ENCODE data around the gene NALCN. TPM values are rescaled to one million over a fixed set of nuclear protein-coding genes. Genes with fewer than 3 reads are reported as not detected.
A peak's percentile ranks its signal among the peaks of the same experiment; 100 is the strongest.

NALCN gene
- total RNA-seq, 2 donors from 2014 or later, result 26.9 to 28.6 TPM

DNA sequence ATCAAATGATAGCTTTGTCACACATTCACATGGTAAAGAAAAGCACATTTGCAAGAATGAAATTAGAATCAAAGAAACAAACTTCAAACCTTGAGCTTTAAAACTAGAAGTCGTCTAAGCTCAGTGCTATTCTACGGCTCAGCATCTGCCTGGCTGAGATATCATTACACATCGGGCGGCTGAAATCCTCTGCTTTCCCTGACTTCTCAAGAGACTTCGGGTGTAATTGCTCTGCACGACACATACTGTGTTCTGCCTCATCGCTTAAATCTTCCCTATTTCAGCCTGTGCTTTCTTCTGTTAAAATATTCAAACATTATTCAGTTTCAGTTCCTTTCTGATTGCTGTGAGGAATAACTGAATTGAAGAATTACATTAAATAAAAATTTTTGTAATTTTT, 265.3 kb downstream of the NALCN start:
- H3K36me3 ChIP-seq, result no peaks in the 10 kb centered on the region
- no peaks in the 10 kb centered on the region for H3K27me3 ChIP-seq (replicated peaks; ENCODE audit: insufficient read depth)

DNA sequence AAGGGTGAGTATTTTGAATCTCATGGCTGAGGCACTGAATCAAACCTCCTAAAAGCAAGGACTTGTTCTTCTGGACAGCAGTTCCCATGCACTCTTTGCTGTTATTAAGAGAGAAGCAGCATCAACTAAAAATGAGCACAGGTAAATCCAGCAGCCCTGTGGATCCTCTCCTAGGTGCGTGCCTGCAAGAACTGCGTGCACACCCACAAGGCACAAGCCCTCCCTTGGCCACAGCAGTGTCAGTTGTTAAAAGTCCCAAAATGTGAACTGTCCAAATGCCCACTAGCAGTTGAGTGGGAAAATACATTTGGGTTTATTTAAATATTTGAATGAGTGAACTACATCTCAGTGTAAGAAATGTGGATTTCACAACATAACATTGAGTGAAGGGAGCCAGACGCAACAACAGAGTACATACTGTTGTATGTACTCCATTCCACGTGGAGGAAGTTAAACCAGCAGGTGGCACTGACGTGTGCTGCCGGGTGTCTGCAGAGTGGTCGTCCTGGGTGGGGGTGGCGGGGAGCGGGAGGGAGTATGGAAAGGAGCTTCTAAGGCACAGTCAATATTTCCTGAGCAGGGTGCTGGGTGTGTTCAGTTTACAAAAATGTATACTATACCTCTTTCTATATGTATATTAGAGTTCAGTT, 266.4 kb downstream of the NALCN start:
- H3K36me3 ChIP-seq, result no peaks in the 10 kb centered on the region
- H3K27me3 ChIP-seq (replicated peaks; ENCODE audit: insufficient read depth), result no peaks in the 10 kb centered on the region
- DNase-seq (ENCODE audit: low spot score), result no peak
- TF ChIP-seq, protein P1, sequence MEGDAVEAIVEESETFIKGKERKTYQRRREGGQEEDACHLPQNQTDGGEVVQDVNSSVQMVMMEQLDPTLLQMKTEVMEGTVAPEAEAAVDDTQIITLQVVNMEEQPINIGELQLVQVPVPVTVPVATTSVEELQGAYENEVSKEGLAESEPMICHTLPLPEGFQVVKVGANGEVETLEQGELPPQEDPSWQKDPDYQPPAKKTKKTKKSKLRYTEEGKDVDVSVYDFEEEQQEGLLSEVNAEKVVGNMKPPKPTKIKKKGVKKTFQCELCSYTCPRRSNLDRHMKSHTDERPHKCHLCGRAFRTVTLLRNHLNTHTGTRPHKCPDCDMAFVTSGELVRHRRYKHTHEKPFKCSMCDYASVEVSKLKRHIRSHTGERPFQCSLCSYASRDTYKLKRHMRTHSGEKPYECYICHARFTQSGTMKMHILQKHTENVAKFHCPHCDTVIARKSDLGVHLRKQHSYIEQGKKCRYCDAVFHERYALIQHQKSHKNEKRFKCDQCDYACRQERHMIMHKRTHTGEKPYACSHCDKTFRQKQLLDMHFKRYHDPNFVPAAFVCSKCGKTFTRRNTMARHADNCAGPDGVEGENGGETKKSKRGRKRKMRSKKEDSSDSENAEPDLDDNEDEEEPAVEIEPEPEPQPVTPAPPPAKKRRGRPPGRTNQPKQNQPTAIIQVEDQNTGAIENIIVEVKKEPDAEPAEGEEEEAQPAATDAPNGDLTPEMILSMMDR (IDR thresholded peaks at IDR 0.05), result no peak
- no peaks in the 10 kb centered on the region for H3K9me3 ChIP-seq
- no peaks in the 10 kb centered on the region for H3K4me1 ChIP-seq (ENCODE audit: control insufficient read depth in 1 of 2, low read depth in 2 of 2)
- ATAC-seq (ENCODE audit: insufficient number of reproducible peaks, low FRiP score, low read depth), result no peak
- no peak overlapping the region for H3K4me3 ChIP-seq
- H3K27ac ChIP-seq, result no peak overlapping the region

More for the DNA sequence above, 265.3 kb downstream of the NALCN start:
- Histone ChIP-seq H3K27ac (no peak overlapping the region), H3K4me3 (peak overlapping the region; percentile 26), H3K9me3 (no peaks in the 10 kb centered on the region), H3K4me1 (ENCODE audit: control insufficient read depth in 1 of 2, low read depth in 2 of 2) (no peaks in the 10 kb centered on the region)
- DNase-seq (ENCODE audit: low spot score) (no peak), ATAC-seq (ENCODE audit: insufficient number of reproducible peaks, low FRiP score, low read depth) (no peak)
- TF ChIP-seq, protein P1 (IDR thresholded peaks at IDR 0.05), result no peak

DNA sequence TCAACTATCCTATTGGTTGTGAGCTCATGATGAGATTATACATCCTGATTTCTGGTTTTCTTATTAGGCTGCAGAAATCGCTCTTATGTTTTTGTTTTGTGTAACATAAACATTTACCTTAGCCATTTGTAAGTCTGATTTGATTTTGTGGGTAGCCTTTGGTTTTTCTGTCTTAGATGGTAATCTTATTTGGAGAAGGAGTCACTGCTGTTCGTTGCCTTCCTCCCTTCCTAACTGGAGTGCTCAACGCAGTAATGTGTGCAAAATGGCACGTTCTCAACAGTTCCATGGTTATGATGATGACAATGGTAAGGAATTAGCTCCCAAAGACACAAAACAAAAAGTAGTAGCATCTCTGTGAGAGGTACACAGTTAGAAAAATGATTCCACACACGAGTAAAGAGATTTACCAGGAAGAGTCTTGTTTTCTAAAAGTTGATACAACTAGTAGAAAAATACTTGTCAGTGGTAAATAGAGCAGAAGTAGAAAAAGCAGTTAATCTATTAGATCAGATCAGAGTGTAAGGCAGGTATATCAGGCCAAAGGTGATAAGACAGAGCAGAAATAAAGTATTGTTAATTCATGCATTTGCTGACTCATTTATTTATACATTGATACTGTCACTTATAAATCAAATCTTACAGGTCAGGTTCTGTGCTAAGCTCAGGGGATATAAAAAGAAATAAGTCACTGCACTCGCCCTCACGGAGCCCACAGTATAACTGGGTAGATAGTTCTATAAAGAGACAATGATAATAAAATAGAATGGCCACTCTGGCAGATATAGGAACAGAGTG, 270.0 kb downstream of the NALCN start:
- ATAC-seq (ENCODE audit: insufficient number of reproducible peaks, low FRiP score, low read depth) (no peak), DNase-seq (ENCODE audit: low spot score) (no peak)
- Histone ChIP-seq H3K36me3 (no peaks in the 10 kb centered on the region), H3K27me3 (replicated peaks; ENCODE audit: insufficient read depth) (no peaks in the 10 kb centered on the region), H3K9me3 (no peaks in the 10 kb centered on the region), H3K4me3 (no peak overlapping the region), H3K27ac (no peak overlapping the region), H3K4me1 (ENCODE audit: control insufficient read depth in 1 of 2, low read depth in 2 of 2) (no peaks in the 10 kb centered on the region)
- TF ChIP-seq, protein P1 (IDR thresholded peaks at IDR 0.05), result no peak

DNA sequence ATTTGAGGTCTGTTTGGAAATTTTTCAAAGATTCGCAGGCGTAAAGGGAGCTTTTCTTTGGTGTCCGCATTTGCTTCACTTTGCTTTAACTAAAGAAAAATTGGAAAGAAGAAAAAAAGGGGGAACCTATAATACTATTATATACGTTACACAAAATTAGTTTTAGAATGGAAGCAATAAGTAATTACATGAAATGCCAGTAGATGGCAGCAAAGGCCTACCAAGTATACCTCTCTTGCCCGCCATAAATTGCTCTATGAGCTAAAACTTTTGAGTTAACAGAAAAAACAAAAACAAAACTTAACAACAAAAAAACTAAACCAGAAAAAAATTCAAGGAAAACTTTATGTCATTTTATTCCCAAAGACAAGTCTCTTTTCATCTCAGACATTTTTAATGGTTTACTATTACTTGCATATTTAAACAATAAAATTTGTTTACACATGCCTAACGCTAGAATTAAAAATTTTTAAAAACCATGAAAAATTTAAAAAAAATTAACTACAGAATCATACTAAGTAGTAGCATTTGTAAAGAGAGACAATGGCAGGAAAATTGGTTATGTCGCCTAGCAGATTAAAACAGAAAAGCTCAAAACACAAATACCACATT, 271.4 kb downstream of the NALCN start:
- DNase-seq (ENCODE audit: low spot score) (no peak), ATAC-seq (ENCODE audit: insufficient number of reproducible peaks, low FRiP score, low read depth) (no peak)
- H3K4me3 ChIP-seq, result no peak overlapping the region
- H3K9me3 ChIP-seq, result no peaks in the 10 kb centered on the region
- TF ChIP-seq, protein P1 (IDR thresholded peaks at IDR 0.05), result peak; percentile 74
- H3K4me1 ChIP-seq (ENCODE audit: control insufficient read depth in 1 of 2, low read depth in 2 of 2), result no peaks in the 10 kb centered on the region
- no peaks in the 10 kb centered on the region for H3K27me3 ChIP-seq (replicated peaks; ENCODE audit: insufficient read depth)
- no peak overlapping the region for H3K27ac ChIP-seq
- no peaks in the 10 kb centered on the region for H3K36me3 ChIP-seq

DNA sequence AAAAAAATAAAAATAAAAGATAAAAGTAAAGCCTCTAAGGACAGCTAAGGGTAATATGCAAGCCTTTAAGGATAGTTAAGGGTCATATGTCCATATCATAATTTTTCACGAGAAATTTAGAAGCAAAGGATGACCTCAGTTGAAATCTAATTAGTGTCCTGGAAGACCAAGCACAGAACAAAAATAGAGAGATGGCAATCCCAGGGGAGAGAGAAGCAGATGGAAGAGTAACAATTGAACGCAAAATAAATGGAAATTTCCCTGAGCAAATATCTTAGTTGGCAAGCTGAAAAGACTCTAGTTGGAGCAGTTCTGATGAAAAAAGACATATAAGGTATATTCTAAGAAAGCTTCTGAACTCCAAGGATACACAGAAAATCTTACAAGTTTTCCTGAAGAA, 275.4 kb downstream of the NALCN start:
- no peak overlapping the region for H3K4me3 ChIP-seq
- no peaks in the 10 kb centered on the region for H3K27me3 ChIP-seq (replicated peaks; ENCODE audit: insufficient read depth)
- H3K9me3 ChIP-seq, result no peaks in the 10 kb centered on the region
- DNase-seq (ENCODE audit: low spot score) (no peak), ATAC-seq (ENCODE audit: insufficient number of reproducible peaks, low FRiP score, low read depth) (no peak)
- no peaks in the 10 kb centered on the region for H3K4me1 ChIP-seq (ENCODE audit: control insufficient read depth in 1 of 2, low read depth in 2 of 2)
- TF ChIP-seq, protein P1 (IDR thresholded peaks at IDR 0.05), result no peak
- H3K36me3 ChIP-seq, result no peaks in the 10 kb centered on the region
- no peak overlapping the region for H3K27ac ChIP-seq
